ENCODE data around the gene PRDX6. TPM values are rescaled to one million over a fixed set of nuclear protein-coding genes. Genes with fewer than 3 reads are reported as not detected.
A peak's percentile ranks its signal among the peaks of the same experiment; 100 is the strongest.

Gene PRDX6
- total and polyA plus RNA-seq, 2 donors (not counting 1 experiment from before 2014, with no cell fraction given), result 51.6 to 85.2 TPM

DNA sequence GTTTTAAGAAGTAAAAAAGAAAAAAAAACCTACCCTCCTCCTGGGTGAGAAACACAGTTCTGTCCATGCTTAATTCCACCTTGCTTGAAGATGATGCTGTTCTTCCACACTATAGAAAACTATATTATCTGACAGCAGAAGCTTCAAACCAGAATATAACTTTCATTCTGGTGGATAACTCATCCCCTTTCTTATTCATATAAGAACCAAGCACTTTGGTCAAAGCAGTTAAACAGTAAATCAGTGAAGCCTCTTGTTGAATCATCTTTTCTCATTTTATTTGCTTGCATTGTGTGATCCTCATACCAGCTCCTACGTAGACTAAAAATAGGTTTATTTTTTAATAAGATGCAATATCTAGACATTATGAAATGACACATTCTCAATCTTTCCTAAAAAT is 36.7 kb upstream of the PRDX6 start:
- Mint-ChIP-seq H3K4me1 (peaks cover 14% of the 10 kb centered on the region), H3K9me3 (ENCODE audit: insufficient read depth) (no peaks in the 10 kb centered on the region), H3K27ac (no peak overlapping the region), H3K4me3 (no peak overlapping the region), H3K27me3 (no peaks in the 10 kb centered on the region)
- Histone ChIP-seq H3K27me3 (replicated peaks in 1 of 4; ENCODE audit: control extremely low read depth in 1 of 4, control insufficient read depth in 3 of 4, insufficient read depth in 4 of 4, low read length in 3 of 4) (no peaks in the 10 kb centered on the region), H3K9ac (ENCODE audit: low read length) (no peak overlapping the region), H3K9me3 (ENCODE audit: control extremely low read depth in 1 of 3, control insufficient read depth in 2 of 3, insufficient read depth in 1 of 3, low read length in 2 of 3) (peaks cover 0 to 1% (median under 1%) of the 10 kb centered on the region in 3 donors), H2AFZ (ENCODE audit: insufficient read depth, low read depth, low read length, poor library complexity, severe bottlenecking) (no peak overlapping the region), H3K27ac (ENCODE audit: low read length in 2 of 2) (no peak overlapping the region), H3K4me1 (ENCODE audit: control insufficient read depth in 2 of 2, insufficient read depth in 2 of 2, low read length in 2 of 2) (peaks cover 4 to 8% of the 10 kb centered on the region in 2 donors), H3K36me3 (replicated peaks in 1 of 2; ENCODE audit: control extremely low read depth in 1 of 2, control insufficient read depth in 1 of 2, extremely low read depth in 1 of 2, insufficient read depth in 2 of 2, low read length in 1 of 2) (peaks cover 0 to 8% of the 10 kb centered on the region in 2 experiments), H3K79me2 (ENCODE audit: control insufficient read depth, insufficient read depth, low read length) (peaks cover 9% of the 10 kb centered on the region), H3K4me3 (ENCODE audit: control extremely low read depth in 1 of 5, extremely low read depth in 1 of 5, insufficient read depth in 1 of 5, low read depth in 2 of 5, low read length in 4 of 5) (no peak overlapping the region), H3K4me2 (replicated peaks; ENCODE audit: low read depth, low read length, poor library complexity, severe bottlenecking) (no peak overlapping the region), H4K20me1 (ENCODE audit: control insufficient read depth, insufficient read depth, low read length, poor library complexity, severe bottlenecking) (no peaks in the 10 kb centered on the region)
- ATAC-seq (ENCODE audit: low read depth) (no peak), DNase-seq (no peak)
- ChIA-PET CTCF (interaction anchor here (3.9 kb wide), 1 partner anchor 10 kb away, joined by 23 read pairs; no protein-coding TSS in a partner anchor), POLR2A (no interaction called here)
- TF ChIP-seq, protein P1, sequence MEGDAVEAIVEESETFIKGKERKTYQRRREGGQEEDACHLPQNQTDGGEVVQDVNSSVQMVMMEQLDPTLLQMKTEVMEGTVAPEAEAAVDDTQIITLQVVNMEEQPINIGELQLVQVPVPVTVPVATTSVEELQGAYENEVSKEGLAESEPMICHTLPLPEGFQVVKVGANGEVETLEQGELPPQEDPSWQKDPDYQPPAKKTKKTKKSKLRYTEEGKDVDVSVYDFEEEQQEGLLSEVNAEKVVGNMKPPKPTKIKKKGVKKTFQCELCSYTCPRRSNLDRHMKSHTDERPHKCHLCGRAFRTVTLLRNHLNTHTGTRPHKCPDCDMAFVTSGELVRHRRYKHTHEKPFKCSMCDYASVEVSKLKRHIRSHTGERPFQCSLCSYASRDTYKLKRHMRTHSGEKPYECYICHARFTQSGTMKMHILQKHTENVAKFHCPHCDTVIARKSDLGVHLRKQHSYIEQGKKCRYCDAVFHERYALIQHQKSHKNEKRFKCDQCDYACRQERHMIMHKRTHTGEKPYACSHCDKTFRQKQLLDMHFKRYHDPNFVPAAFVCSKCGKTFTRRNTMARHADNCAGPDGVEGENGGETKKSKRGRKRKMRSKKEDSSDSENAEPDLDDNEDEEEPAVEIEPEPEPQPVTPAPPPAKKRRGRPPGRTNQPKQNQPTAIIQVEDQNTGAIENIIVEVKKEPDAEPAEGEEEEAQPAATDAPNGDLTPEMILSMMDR (IDR thresholded peaks at IDR 0.05), result no peak
- intact Hi-C loops (cut with micrococcal nuclease), result no loop called here
- no CpG with 5 or more reads among the region's 1 CpG for WGBS (ENCODE audit: insufficient coverage)

DNA sequence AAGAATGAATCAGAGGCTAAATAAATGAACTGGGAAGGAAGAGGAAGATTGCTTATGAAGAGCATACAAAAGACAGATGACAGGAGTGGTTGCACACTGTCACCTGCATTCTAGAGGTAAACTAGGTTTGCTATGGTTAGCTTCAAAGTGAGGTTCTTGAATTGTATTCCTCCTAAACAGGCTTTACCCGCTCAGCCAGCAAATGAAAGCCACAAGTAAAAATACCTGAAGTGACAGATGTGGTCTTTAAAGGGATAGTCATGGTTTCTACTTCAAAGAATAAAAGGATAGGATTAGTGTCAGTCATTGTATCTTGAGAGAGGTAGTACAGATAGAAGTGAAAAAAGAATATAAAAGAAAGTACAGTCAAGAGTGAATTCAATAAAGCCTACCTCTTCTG is 32.4 kb upstream of the PRDX6 start:
- no peak overlapping the region for H3K4me3 ChIP-seq (ENCODE audit: control extremely low read depth in 1 of 5, extremely low read depth in 1 of 5, insufficient read depth in 1 of 5, low read depth in 2 of 5, low read length in 4 of 5)
- H4K20me1 ChIP-seq (ENCODE audit: control insufficient read depth, insufficient read depth, low read length, poor library complexity, severe bottlenecking), result no peaks in the 10 kb centered on the region
- H3K27ac ChIP-seq (ENCODE audit: low read length in 2 of 2), result peak overlapping the region in 1 of 2 donors; percentile 18
- intact Hi-C loops (cut with micrococcal nuclease), result no loop called here
- peaks cover 0 to 11% (median 10%) of the 10 kb centered on the region in 3 donors for H3K9me3 ChIP-seq (ENCODE audit: control extremely low read depth in 1 of 3, control insufficient read depth in 2 of 3, insufficient read depth in 1 of 3, low read length in 2 of 3)
- no peak for ATAC-seq (ENCODE audit: low read depth)
- peak overlapping the region; percentile 10 for H3K4me3 Mint-ChIP-seq
- no peaks in the 10 kb centered on the region for H3K27me3 Mint-ChIP-seq
- peaks cover 5% of the 10 kb centered on the region for H3K9me3 Mint-ChIP-seq (ENCODE audit: insufficient read depth)
- no peak for DNase-seq
- H3K4me1 ChIP-seq (ENCODE audit: control insufficient read depth in 2 of 2, insufficient read depth in 2 of 2, low read length in 2 of 2), result peaks cover 7 to 8% of the 10 kb centered on the region in 2 donors
- H3K27me3 ChIP-seq (replicated peaks in 1 of 4; ENCODE audit: control extremely low read depth in 1 of 4, control insufficient read depth in 3 of 4, insufficient read depth in 4 of 4, low read length in 3 of 4), result no peaks in the 10 kb centered on the region
- ChIA-PET POLR2A (no interaction called here), CTCF (interaction anchor here (1.0 to 1.9 kb wide), 2 partner anchors 9 to 16 kb away, joined by 3 to 4 read pairs; no protein-coding TSS in a partner anchor)
- peak overlapping the region; percentile 16 for H2AFZ ChIP-seq (ENCODE audit: insufficient read depth, low read depth, low read length, poor library complexity, severe bottlenecking)
- H3K9ac ChIP-seq (ENCODE audit: low read length), result peak overlapping the region; percentile 36
- TF ChIP-seq EZH2 (IDR thresholded peaks at IDR 0.05; ENCODE audit: borderline replicate concordance, insufficient read depth, low read depth, low read length, poor library complexity, severe bottlenecking), result no peak
- TF ChIP-seq, protein P1 (IDR thresholded peaks at IDR 0.05), result no peak
- H3K79me2 ChIP-seq (ENCODE audit: control insufficient read depth, insufficient read depth, low read length), result peaks cover 9% of the 10 kb centered on the region
- peaks cover 21% of the 10 kb centered on the region for H3K4me1 Mint-ChIP-seq
- no CpG with 5 or more reads among the region's 1 CpG for WGBS (ENCODE audit: insufficient coverage)
- peak overlapping the region; percentile 33 for H3K4me2 ChIP-seq (replicated peaks; ENCODE audit: low read depth, low read length, poor library complexity, severe bottlenecking)
- H3K36me3 ChIP-seq (replicated peaks in 1 of 2; ENCODE audit: control extremely low read depth in 1 of 2, control insufficient read depth in 1 of 2, extremely low read depth in 1 of 2, insufficient read depth in 2 of 2, low read length in 1 of 2), result peaks cover 0 to 8% of the 10 kb centered on the region in 2 experiments
- H3K27ac Mint-ChIP-seq, result peak overlapping the region; percentile 5
